ENCODE results near the gene AGFG2. TPM values are rescaled to one million over a fixed set of nuclear protein-coding genes. Genes with fewer than 3 reads are reported as not detected.

AGFG2 gene
- total and polyA plus RNA-seq, 2 donors (not counting 1 experiment from before 2014, with no cell fraction given) = 2.4 to 3.1 TPM

DNA sequence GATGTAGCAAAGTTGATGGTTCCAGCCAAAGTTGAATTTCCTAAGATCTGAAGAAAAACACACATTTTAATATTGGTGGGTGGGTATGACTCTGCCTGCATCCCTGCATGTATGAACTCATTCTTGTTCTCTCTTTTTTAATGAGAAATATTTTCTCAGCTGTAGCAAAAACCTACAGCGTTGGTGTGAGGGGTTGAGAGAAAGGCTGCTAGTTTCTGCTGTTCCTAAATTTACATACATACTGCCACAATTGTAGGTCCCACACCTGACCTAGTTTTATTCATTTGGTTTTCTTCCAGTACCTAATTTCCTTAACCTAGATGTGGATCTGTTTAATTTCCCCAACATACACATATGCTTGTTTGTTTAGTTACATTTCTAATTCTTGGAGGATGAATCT, 4.6 kb downstream of the AGFG2 start:
- no peaks in the 10 kb centered on the region for H3K9me3 ChIP-seq (ENCODE audit: control insufficient read depth, insufficient read depth, low read depth, low read length)

DNA sequence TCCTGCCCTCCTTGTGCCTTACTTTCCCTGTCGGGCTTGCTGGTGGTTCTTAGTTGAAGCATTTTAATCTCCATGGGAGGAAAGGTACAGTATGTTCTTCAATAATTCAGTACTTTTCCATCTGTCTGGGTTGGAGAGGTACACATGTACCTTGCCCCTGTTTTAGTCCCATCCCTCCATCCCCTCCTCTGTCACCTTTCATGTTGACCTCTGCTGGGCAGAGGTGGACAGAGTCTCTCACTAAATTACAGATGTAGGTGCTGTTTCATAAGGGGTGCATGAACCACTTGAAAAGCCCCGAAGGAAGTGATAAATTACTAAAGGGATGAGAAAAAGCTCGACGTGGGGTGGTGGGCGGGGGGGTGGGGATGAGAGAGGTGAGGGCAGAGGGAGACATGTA, 5.4 kb downstream of the AGFG2 start:
- H3K27ac ChIP-seq (ENCODE audit: insufficient read depth, low read length) = no peak overlapping the region
- H3K4me1 ChIP-seq (ENCODE audit: control insufficient read depth, extremely low read depth, insufficient read depth, low read length) = peaks cover 22% of the 10 kb centered on the region
- TF ChIP-seq, protein P1, sequence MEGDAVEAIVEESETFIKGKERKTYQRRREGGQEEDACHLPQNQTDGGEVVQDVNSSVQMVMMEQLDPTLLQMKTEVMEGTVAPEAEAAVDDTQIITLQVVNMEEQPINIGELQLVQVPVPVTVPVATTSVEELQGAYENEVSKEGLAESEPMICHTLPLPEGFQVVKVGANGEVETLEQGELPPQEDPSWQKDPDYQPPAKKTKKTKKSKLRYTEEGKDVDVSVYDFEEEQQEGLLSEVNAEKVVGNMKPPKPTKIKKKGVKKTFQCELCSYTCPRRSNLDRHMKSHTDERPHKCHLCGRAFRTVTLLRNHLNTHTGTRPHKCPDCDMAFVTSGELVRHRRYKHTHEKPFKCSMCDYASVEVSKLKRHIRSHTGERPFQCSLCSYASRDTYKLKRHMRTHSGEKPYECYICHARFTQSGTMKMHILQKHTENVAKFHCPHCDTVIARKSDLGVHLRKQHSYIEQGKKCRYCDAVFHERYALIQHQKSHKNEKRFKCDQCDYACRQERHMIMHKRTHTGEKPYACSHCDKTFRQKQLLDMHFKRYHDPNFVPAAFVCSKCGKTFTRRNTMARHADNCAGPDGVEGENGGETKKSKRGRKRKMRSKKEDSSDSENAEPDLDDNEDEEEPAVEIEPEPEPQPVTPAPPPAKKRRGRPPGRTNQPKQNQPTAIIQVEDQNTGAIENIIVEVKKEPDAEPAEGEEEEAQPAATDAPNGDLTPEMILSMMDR (conservative IDR thresholded peaks at IDR 0.05 in 1 of 2, IDR thresholded peaks at IDR 0.05 in 1 of 2; ENCODE audit: low read depth in 1 of 2, low read length in 2 of 2) = no peak
- no peak for TF ChIP-seq EZH2 (IDR thresholded peaks at IDR 0.05; ENCODE audit: low read length, missing control alignments)
- H3K9me3 ChIP-seq (ENCODE audit: control insufficient read depth, insufficient read depth, low read depth, low read length) = no peaks in the 10 kb centered on the region
- no peak overlapping the region for H3K4me3 ChIP-seq (replicated peaks in 1 of 4; ENCODE audit: control extremely low read depth in 1 of 4, insufficient read depth in 1 of 4, low read depth in 3 of 4, low read length in 4 of 4)
- no peaks in the 10 kb centered on the region for H4K20me1 ChIP-seq (ENCODE audit: control insufficient read depth, extremely low read depth, insufficient read depth, low read length)
- no peaks in the 10 kb centered on the region for H3K79me2 ChIP-seq (ENCODE audit: control insufficient read depth, insufficient read depth, low read length)
- no peak overlapping the region for H2AFZ ChIP-seq (ENCODE audit: low read length)
- H3K9ac ChIP-seq (ENCODE audit: insufficient read depth, low read length) = no peak overlapping the region
- DNase-seq (ENCODE audit: low read depth in 2 of 2) = no peak
- no peaks in the 10 kb centered on the region for H3K27me3 ChIP-seq (ENCODE audit: control insufficient read depth, insufficient read depth, low read length)
- H3K4me2 ChIP-seq (ENCODE audit: extremely low read depth, insufficient read depth, low read length) = no peak overlapping the region
- no peaks in the 10 kb centered on the region for H3K36me3 ChIP-seq (ENCODE audit: control insufficient read depth, insufficient read depth, low read length)

More for the DNA sequence above, 4.6 kb downstream of the AGFG2 start:
- no peak overlapping the region for H3K27ac ChIP-seq (ENCODE audit: insufficient read depth, low read length)
- H3K4me3 ChIP-seq (replicated peaks in 1 of 4; ENCODE audit: control extremely low read depth in 1 of 4, insufficient read depth in 1 of 4, low read depth in 3 of 4, low read length in 4 of 4) = no peak overlapping the region
- H3K79me2 ChIP-seq (ENCODE audit: control insufficient read depth, insufficient read depth, low read length) = no peaks in the 10 kb centered on the region
- no peak overlapping the region for H3K9ac ChIP-seq (ENCODE audit: insufficient read depth, low read length)
- H4K20me1 ChIP-seq (ENCODE audit: control insufficient read depth, extremely low read depth, insufficient read depth, low read length) = no peaks in the 10 kb centered on the region
- H3K27me3 ChIP-seq (ENCODE audit: control insufficient read depth, insufficient read depth, low read length) = no peaks in the 10 kb centered on the region
- TF ChIP-seq, protein P1 (conservative IDR thresholded peaks at IDR 0.05 in 1 of 2, IDR thresholded peaks at IDR 0.05 in 1 of 2; ENCODE audit: low read depth in 1 of 2, low read length in 2 of 2) = no peak
- TF ChIP-seq EZH2 (IDR thresholded peaks at IDR 0.05; ENCODE audit: low read length, missing control alignments) = no peak
- H3K4me1 ChIP-seq (ENCODE audit: control insufficient read depth, extremely low read depth, insufficient read depth, low read length) = peaks cover 22% of the 10 kb centered on the region
- H2AFZ ChIP-seq (ENCODE audit: low read length) = no peak overlapping the region
- no peak overlapping the region for H3K4me2 ChIP-seq (ENCODE audit: extremely low read depth, insufficient read depth, low read length)
- no peaks in the 10 kb centered on the region for H3K36me3 ChIP-seq (ENCODE audit: control insufficient read depth, insufficient read depth, low read length)
- DNase-seq (ENCODE audit: low read depth in 2 of 2) = no peak

DNA sequence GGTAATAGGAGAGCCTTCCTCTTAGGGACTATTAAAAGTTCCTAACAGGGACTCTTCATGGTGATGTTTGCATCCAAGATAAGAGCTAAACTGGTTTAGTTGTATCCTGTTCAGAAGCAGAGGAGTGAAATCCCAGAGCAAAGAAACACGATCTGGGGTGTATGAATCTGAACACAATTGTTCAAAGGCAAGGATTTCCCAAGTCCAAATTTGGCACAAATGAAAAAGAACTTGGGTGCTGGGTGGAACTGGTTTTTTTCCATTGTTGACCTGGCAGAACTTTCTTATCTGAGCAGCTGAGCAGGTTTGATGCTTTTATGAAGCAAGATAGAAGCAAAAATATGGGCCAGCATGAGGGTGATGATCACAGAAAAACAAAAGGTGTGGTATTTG, 6.0 kb downstream of the AGFG2 start:
- Histone ChIP-seq H2AFZ (ENCODE audit: low read length) (peak overlapping the region; percentile 23), H3K4me2 (ENCODE audit: extremely low read depth, insufficient read depth, low read length) (peak overlapping the region; percentile 35)
- DNase-seq (ENCODE audit: low read depth in 2 of 2) = peak in 1 of 2 donors; percentile 31

More for the DNA sequence above, 6.0 kb downstream of the AGFG2 start:
- Histone ChIP-seq H3K79me2 (ENCODE audit: control insufficient read depth, insufficient read depth, low read length) (no peaks in the 10 kb centered on the region), H3K9me3 (ENCODE audit: control insufficient read depth, insufficient read depth, low read depth, low read length) (no peaks in the 10 kb centered on the region), H3K27ac (ENCODE audit: insufficient read depth, low read length) (peak overlapping the region; percentile 60), H3K9ac (ENCODE audit: insufficient read depth, low read length) (no peak overlapping the region), H3K36me3 (ENCODE audit: control insufficient read depth, insufficient read depth, low read length) (no peaks in the 10 kb centered on the region), H3K4me1 (ENCODE audit: control insufficient read depth, extremely low read depth, insufficient read depth, low read length) (peaks cover 20% of the 10 kb centered on the region), H4K20me1 (ENCODE audit: control insufficient read depth, extremely low read depth, insufficient read depth, low read length) (no peaks in the 10 kb centered on the region), H3K4me3 (replicated peaks in 1 of 4; ENCODE audit: control extremely low read depth in 1 of 4, insufficient read depth in 1 of 4, low read depth in 3 of 4, low read length in 4 of 4) (no peak overlapping the region), H3K27me3 (ENCODE audit: control insufficient read depth, insufficient read depth, low read length) (no peaks in the 10 kb centered on the region)
- TF ChIP-seq, protein P1 (conservative IDR thresholded peaks at IDR 0.05 in 1 of 2, IDR thresholded peaks at IDR 0.05 in 1 of 2; ENCODE audit: low read depth in 1 of 2, low read length in 2 of 2) = no peak
- TF ChIP-seq EZH2 (IDR thresholded peaks at IDR 0.05; ENCODE audit: low read length, missing control alignments) = no peak
